Heart left ventricle (tissue), 16 donors: ENCODE results near the gene PTPRCAP. TPM values are rescaled to one million over a fixed set of nuclear protein-coding genes. Genes with fewer than 3 reads are reported as not detected.

ENCODE experiments used
- ATAC-seq, 4 donors: fragments of 200-7000 bp; cut with Tn5 transposase; one replicate each; pipeline ENCODE4 v1.9.1; 2020 to 2022; ENCODE audit warnings: moderate library complexity in 4 of 4, mild to moderate bottlenecking in 3 of 4, moderate number of reproducible peaks in 1 of 4
- DNase-seq, 5 donors: peaks; one replicate each; pipeline ENCODE4 v3.0.0-alpha.2; 2020
- H3K27ac ChIP-seq, 12 donors: fragments of 200-600 bp; sonication (generic) in 4 of 12; one replicate each; pipeline versions ENCODE4 v1.5.0 to v1.8.0; 2016 to 2022; ENCODE audit warnings: mild to moderate bottlenecking in 2 of 12
- H3K27me3 ChIP-seq, 9 donors: fragments of 200-600 bp; sonication (generic) in 2 of 9; one replicate each; pipeline versions ENCODE4 v1.5.1 to v1.8.0; 2016 to 2022; ENCODE audit warnings: mild to moderate bottlenecking in 3 of 9
- H3K36me3 ChIP-seq, 9 donors: fragments of 200-600 bp; sonication (generic) in 2 of 9; one replicate each; pipeline versions ENCODE4 v1.5.0 to v1.8.0; 2018 to 2022; ENCODE audit warnings: mild to moderate bottlenecking in 2 of 9
- H3K4me1 ChIP-seq, 12 donors: fragments of 200-600 bp; sonication (generic) in 4 of 12; one replicate each; pipeline versions ENCODE4 v1.5.0 to v1.8.0; 2016 to 2022; ENCODE audit warnings: mild to moderate bottlenecking in 3 of 12
- H3K4me3 ChIP-seq, 12 donors: fragments of 200-600 bp; sonication (generic) in 4 of 12; one replicate each; pipeline versions ENCODE4 v1.5.0 to v1.8.0; 2017 to 2022; ENCODE audit warnings: mild to moderate bottlenecking in 9 of 12, moderate library complexity in 4 of 12
- H3K9me3 ChIP-seq, 12 donors: fragments of 200-600 bp; sonication (generic) in 4 of 12; one replicate each; pipeline versions ENCODE4 v1.5.0 to v1.8.0; 2016 to 2022; ENCODE audit warnings: mild to moderate bottlenecking in 1 of 12
- POLR2A ChIP-seq, 2 donors: fragments of 450-650 bp; IDR thresholded peaks; one replicate each; pipeline ENCODE4 v1.6.1; 2017; ENCODE audit warnings: antibody characterized with exemption in 2 of 2, mild to moderate bottlenecking in 2 of 2, moderate library complexity in 2 of 2
- whole genome bisulfite sequencing, 4 donors: extraction: QIAGEN DNeasy Blood & Tissue Kit in 2 of 4; methylation state at CpG; one replicate each; pipeline versions ENCODE4 v1.1.5 to v1.1.7; 2013 to 2018; 5-methylcytosine and 5-hydroxymethylcytosine counted together
- intact Hi-C, 10 donors: fragments of 100-400 bp; cut with DNase I; formaldehyde crosslinking; loops; one replicate each; pipeline versions ENCODE4 v1.11.1 to v1.14.2; 2022
- polyA plus RNA-seq, 2 donors: library from polyadenylated mRNA; stranded (reverse); fragments of 200-250 nt; gene quantifications; one replicate each; pipeline ENCODE4 v1.2.3, GENCODE V29; 2013
- total RNA-seq, 9 donors: library from RNA; depleted of rRNA in 2 of 9; stranded (reverse); fragments of >200 nt in 2 of 9; fragmentation: NEBNext Ultra II Directional in 3 of 9; extraction: Animal tissue kit (Norgen Biotek cat#: 25700) in 3 of 9; gene quantifications; one replicate each; pipeline versions ENCODE4 v1.1.0 to v1.2.4, GENCODE V29; 2016 to 2023
- TF ChIP-seq, protein P1 (sequence below), 12 donors: fragments of 200-600 bp; sonication (generic) in 4 of 12; IDR thresholded peaks; one replicate each; pipeline versions ENCODE4 v1.5.0 to v1.8.0; 2018 to 2022; ENCODE audit warnings: antibody characterized with exemption in 12 of 12, mild to moderate bottlenecking in 5 of 12
- donor health status: ischemic (EF 13 %, LVEDD 7.1; RV severe dilation, severe dysfunction).
- donor health status: healthy with polysubstance abuse.
- donor health status: DM: no; HTN: yes; CAD: no.
- donor health status: DM: no; HTN: no; CAD: no.
- donor health status: ischemic (EF 25% LVEDD 6.9; RV normal size, moderate dysfunction).
- donor health status: ischemic (EF 25% LVEDD 5.7; RV mildly dilated, moderate dysfunction).
- donor health status: healthy.
- donor health status: DM: yes; HTN: yes; CAD: no.
- donor health status: ischemic (EF 35%, LVEDD 5.7; RV mildly dilated, moderate dysfunction).
- donor health status: nonischemic (EF 11% LVEDD 7.7; RV severe dilation, severe dysfunction).
- donor health status: DM: yes; HTN: yes; CAD: no.
- donor health status: PGD.
- donor health status: ischemic (EF 29% LVEDD 5.4; RV normal size, mild dysfunction).
- donor health status: nonischemic (EF 23%, LVEDD 6.1; RV moderate dilation, normal function).

Gene PTPRCAP
- total and polyA plus RNA-seq, 11 donors = 0.50 to 11.0 (median 1.3) TPM

DNA sequence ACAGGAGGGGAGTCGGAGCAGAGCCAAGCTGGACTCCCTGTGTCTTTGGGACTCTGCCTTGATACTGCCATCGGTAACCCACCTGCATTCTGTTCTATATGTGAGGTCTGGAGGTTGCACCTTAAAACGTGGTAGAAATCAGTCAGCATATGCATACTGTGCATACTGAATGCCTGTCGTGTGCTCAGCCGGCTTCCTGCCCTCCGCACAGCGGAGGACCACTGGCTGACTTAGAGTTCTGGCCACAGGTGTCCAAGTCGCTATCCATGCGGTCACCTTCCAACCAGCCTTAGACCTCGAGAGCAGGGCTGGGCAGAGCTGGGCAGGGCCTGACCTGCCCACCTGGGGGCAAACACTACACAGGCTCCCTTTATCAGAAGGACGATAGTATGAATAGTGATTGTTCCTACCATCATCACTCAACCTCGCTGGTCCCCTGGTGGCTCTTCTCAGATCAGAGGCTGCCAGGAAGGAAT, 29.8 kb downstream of the PTPRCAP start:
- TF ChIP-seq, protein P1, sequence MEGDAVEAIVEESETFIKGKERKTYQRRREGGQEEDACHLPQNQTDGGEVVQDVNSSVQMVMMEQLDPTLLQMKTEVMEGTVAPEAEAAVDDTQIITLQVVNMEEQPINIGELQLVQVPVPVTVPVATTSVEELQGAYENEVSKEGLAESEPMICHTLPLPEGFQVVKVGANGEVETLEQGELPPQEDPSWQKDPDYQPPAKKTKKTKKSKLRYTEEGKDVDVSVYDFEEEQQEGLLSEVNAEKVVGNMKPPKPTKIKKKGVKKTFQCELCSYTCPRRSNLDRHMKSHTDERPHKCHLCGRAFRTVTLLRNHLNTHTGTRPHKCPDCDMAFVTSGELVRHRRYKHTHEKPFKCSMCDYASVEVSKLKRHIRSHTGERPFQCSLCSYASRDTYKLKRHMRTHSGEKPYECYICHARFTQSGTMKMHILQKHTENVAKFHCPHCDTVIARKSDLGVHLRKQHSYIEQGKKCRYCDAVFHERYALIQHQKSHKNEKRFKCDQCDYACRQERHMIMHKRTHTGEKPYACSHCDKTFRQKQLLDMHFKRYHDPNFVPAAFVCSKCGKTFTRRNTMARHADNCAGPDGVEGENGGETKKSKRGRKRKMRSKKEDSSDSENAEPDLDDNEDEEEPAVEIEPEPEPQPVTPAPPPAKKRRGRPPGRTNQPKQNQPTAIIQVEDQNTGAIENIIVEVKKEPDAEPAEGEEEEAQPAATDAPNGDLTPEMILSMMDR (IDR thresholded peaks at IDR 0.05) = no peak
- no peak for TF ChIP-seq POLR2A (IDR thresholded peaks at IDR 0.05)
- WGBS, 4 donors = 56 to 79% (median 72%) methylated on average over 7 to 12 of the region's 12 CpGs
- no peaks in the 10 kb centered on the region for H3K9me3 ChIP-seq
- no peaks in the 10 kb centered on the region for H3K36me3 ChIP-seq
- H3K27me3 ChIP-seq = peaks cover 0 to 40% (median 10%) of the 10 kb centered on the region in 9 donors
- ATAC-seq = no peak
- intact Hi-C loops = loop anchor here in 3 of 10 donors (10.0 kb wide), 1 partner anchor 57 kb away; the partner anchor contains the start of gene TMEM134 (in 3 of the 3)
- H3K27ac ChIP-seq = peak overlapping the region in 1 of 12 donors; percentile 91
- no peak for DNase-seq
- peak overlapping the region in 1 of 12 donors; percentile 50 for H3K4me3 ChIP-seq
- H3K4me1 ChIP-seq = peaks cover 0 to 39% (median 0%) of the 10 kb centered on the region in 12 donors

DNA sequence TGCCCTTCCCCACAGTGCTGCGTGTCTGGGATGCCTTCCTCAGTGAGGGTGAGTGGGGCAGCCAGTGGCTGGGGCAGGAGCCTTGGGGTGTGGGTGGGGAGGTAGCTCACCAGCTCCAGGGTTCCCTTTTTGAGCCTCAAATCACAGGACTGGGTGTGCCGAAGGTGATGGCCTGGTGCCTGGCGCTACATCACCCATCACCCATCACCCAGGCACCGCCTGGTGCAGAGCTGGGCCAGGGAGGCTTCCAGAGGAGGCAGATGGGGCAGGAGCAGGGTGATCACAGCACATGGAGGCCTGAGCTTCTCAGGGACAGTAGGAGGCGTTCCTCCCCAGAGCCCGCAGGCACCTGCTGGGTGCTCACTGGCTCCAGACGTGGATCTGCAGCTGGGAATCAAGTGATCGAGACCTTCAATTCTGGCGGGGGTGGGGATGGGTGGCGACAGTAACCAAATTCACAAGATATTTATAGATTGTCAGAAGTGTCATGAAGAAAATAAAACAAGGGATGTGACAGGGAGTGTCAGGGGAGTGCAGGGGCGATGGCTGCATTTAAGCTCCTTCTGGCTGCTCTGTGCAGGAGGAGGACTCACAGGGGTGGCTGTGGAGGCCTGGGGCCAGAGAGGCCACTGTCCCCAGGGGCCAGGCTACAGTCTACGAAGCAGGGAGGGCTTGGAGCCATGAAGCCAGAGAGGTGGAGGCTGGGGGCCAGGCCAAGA, 30.4 kb downstream of the PTPRCAP start:
- Histone ChIP-seq H3K4me3 (peak overlapping the region in 1 of 12 donors; percentile 50), H3K27ac (peak overlapping the region in 1 of 12 donors; percentile 91), H3K36me3 (no peaks in the 10 kb centered on the region), H3K4me1 (peaks cover 0 to 45% (median 4%) of the 10 kb centered on the region in 12 donors), H3K9me3 (no peaks in the 10 kb centered on the region), H3K27me3 (peaks cover 0 to 34% (median 6%) of the 10 kb centered on the region in 9 donors)
- DNase-seq (peak in 1 of 5 donors; percentile 56), ATAC-seq (peak in 2 of 4 donors; percentile 1 to 12)
- TF ChIP-seq, protein P1 (IDR thresholded peaks at IDR 0.05) = no peak
- intact Hi-C loops = loop anchor here in 3 of 10 donors (10.0 kb wide), 1 partner anchor 58 kb away; the partner anchor contains the start of gene TMEM134 (in 3 of the 3)
- 58 to 63% (median 59%) methylated on average over 10 to 12 of the region's 12 CpGs for WGBS, 4 donors

DNA sequence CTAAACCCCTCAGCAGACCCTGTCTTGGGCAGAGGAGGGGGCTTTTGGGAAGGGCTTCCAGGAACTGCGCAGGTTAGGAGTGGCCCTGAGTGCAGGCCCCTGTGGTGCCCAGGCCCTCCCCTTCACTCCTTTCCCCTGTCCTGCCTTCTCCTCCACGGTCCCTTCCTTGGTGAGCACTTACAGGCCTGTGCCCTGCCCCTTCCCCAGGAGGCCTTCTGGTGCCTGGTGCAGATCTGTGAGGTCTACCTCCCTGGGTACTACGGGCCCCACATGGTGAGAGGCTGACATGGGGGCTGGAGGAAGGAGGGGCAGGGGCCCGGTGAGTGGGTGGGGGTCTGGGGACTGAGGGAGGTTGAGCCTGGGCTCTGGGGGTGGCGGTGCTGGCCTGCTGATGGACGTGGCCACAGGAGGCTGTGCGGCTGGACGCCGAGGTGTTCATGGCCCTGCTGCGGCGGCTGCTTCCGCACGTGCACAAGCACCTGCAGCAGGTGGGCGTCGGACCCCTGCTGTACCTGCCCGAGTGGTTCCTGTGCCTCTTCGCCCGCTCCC, 31.0 kb downstream of the PTPRCAP start:
- intact Hi-C loops = loop anchor here in 3 of 10 donors (10.0 kb wide), 1 partner anchor 58 kb away; the partner anchor contains the start of gene TMEM134 (in 3 of the 3)
- Histone ChIP-seq H3K36me3 (no peaks in the 10 kb centered on the region), H3K27me3 (peaks cover 0 to 28% (median 6%) of the 10 kb centered on the region in 9 donors), H3K4me1 (peaks cover 0 to 47% (median 6%) of the 10 kb centered on the region in 12 donors), H3K9me3 (no peaks in the 10 kb centered on the region), H3K27ac (peak overlapping the region in 1 of 12 donors; percentile 91), H3K4me3 (peak overlapping the region in 1 of 12 donors; percentile 50)
- ATAC-seq (no peak), DNase-seq (peak in 1 of 5 donors; percentile 65)
- TF ChIP-seq POLR2A (IDR thresholded peaks at IDR 0.05) = no peak
- TF ChIP-seq, protein P1 (IDR thresholded peaks at IDR 0.05) = no peak
- 88 to 91% (median 89%) methylated on average over 10 to 18 of the region's 18 CpGs for WGBS, 4 donors
